GM19372 (cell line): ENCODE results near the gene ITGB2.

Experiments used
- ATAC-seq: cut with Tn5 transposase; IDR thresholded peaks from one replicate; pipeline ENCODE4 v1.9.1; 2021; ENCODE audit warnings: mild to moderate bottlenecking, low read depth, moderate library complexity; ENCODE audit not compliant: unreplicated experiment

Gene ITGB2

GRCh38 chr21:44920694-44921604 lies at the start of gene ITGB2:
Gene ITGB2 (minus strand): TSS chr21:44920899. CDS start chr21:44910782, 10,117 bp downstream.
- ATAC-seq = no peak

- no peak for ATAC-seq
Measured at GRCh38 chr21:44969931-44970755, 49.4 kb upstream of the ITGB2 start.

- no peak for ATAC-seq
Measured at GRCh38 chr21:44969066-44969670, 48.5 kb upstream of the ITGB2 start.

- no peak for ATAC-seq
Measured at GRCh38 chr21:44967082-44968047, 46.7 kb upstream of the ITGB2 start.

GRCh38 chr21:44966135-44967081 lies 45.7 kb upstream of the ITGB2 start:
- no peak for ATAC-seq

GRCh38 chr21:44965251-44966022 lies 44.7 kb upstream of the ITGB2 start:
- ATAC-seq = no peak

- ATAC-seq = no peak
Measured at GRCh38 chr21:44964381-44964780, 43.7 kb upstream of the ITGB2 start.

- ATAC-seq = no peak
Measured at GRCh38 chr21:44962403-44962966, 41.8 kb upstream of the ITGB2 start.

GRCh38 chr21:44960141-44961092 lies 39.7 kb upstream of the ITGB2 start:
- ATAC-seq = no peak

GRCh38 chr21:44959376-44960091 lies 38.8 kb upstream of the ITGB2 start:
- no peak for ATAC-seq

- no peak for ATAC-seq
Measured at GRCh38 chr21:44958471-44959191, 37.9 kb upstream of the ITGB2 start.

- no peak for ATAC-seq
Measured at GRCh38 chr21:44957901-44958451, 37.3 kb upstream of the ITGB2 start.

GRCh38 chr21:44957047-44957831 lies 36.5 kb upstream of the ITGB2 start:
- no peak for ATAC-seq

GRCh38 chr21:44956356-44957046 lies 35.8 kb upstream of the ITGB2 start:
- no peak for ATAC-seq
